ENCODE data around the gene FGF14. TPM values are rescaled to one million over a fixed set of nuclear protein-coding genes. Genes with fewer than 3 reads are reported as not detected.

Gene FGF14
- total and polyA plus RNA-seq, 2 donors (not counting 3 experiments of a cell fraction or from before 2014, with no cell fraction given): not detected

GRCh38 chr13:101869553-101869952 lies 532.3 kb downstream of the FGF14 start:
- no peaks in the 10 kb centered on the region for H3K27me3 ChIP-seq (ENCODE audit: control insufficient read depth in 2 of 2, insufficient read depth in 2 of 2, low read length in 2 of 2)
- no peak overlapping the region for H2AFZ ChIP-seq (ENCODE audit: low read depth, low read length)
- dilution Hi-C loops (cut with MboI; ENCODE audit: extremely low pct_ligation_motif_present, low sequenced_read_pairs) (no loop called here), intact Hi-C loops (cut with micrococcal nuclease) (no loop called here)
- FAIRE-seq (no peak), DNase-seq (ENCODE audit: low read depth, low spot score) (no peak)
- no peak overlapping the region for H3K4me3 ChIP-seq (replicated peaks in 1 of 3; ENCODE audit: insufficient read depth in 1 of 3, low read depth in 1 of 3, low read length in 3 of 3)
- ChIA-PET POLR2A (no interaction called here), CTCF (no interaction called here)
- no peaks in the 10 kb centered on the region for H3K9me1 ChIP-seq (replicated peaks; ENCODE audit: control insufficient read depth, extremely low read depth, insufficient read depth, low read length)
- H3K79me2 ChIP-seq (ENCODE audit: control insufficient read depth, insufficient read depth, low read length): no peaks in the 10 kb centered on the region
- H4K20me1 ChIP-seq (replicated peaks; ENCODE audit: control insufficient read depth, extremely low read depth, insufficient read depth, low read length): no peaks in the 10 kb centered on the region
- H3K27ac ChIP-seq (ENCODE audit: insufficient read depth, low read depth, low read length): no peak overlapping the region
- no peaks in the 10 kb centered on the region for H3K9me3 ChIP-seq (replicated peaks; ENCODE audit: control insufficient read depth, insufficient read depth, low read length)
- no peak overlapping the region for H3K9ac ChIP-seq (replicated peaks; ENCODE audit: extremely low read depth, insufficient read depth, low read length)
- H3K36me3 ChIP-seq (ENCODE audit: control insufficient read depth in 2 of 2, extremely low read depth in 1 of 2, insufficient read depth in 2 of 2, low read length in 2 of 2): no peaks in the 10 kb centered on the region
- no peak overlapping the region for H3K4me2 ChIP-seq (ENCODE audit: insufficient read depth, low read length)
- no peaks in the 10 kb centered on the region for H3K4me1 ChIP-seq (ENCODE audit: control insufficient read depth, extremely low read depth, insufficient read depth, low read length)
- BruUV-seq (replicated peaks): no TSS peak
- TF ChIP-seq FOS (IDR thresholded peaks at IDR 0.05; ENCODE audit: borderline replicate concordance, insufficient read depth, low read length) (no peak), EZH2 (IDR thresholded peaks at IDR 0.05; ENCODE audit: borderline replicate concordance, low read depth, low read length, severe bottlenecking) (no peak), MAX (IDR thresholded peaks at IDR 0.05; ENCODE audit: insufficient read depth, insufficient read length) (no peak), MYC (IDR thresholded peaks at IDR 0.05; ENCODE audit: low read depth, low read length) (no peak)

DNA sequence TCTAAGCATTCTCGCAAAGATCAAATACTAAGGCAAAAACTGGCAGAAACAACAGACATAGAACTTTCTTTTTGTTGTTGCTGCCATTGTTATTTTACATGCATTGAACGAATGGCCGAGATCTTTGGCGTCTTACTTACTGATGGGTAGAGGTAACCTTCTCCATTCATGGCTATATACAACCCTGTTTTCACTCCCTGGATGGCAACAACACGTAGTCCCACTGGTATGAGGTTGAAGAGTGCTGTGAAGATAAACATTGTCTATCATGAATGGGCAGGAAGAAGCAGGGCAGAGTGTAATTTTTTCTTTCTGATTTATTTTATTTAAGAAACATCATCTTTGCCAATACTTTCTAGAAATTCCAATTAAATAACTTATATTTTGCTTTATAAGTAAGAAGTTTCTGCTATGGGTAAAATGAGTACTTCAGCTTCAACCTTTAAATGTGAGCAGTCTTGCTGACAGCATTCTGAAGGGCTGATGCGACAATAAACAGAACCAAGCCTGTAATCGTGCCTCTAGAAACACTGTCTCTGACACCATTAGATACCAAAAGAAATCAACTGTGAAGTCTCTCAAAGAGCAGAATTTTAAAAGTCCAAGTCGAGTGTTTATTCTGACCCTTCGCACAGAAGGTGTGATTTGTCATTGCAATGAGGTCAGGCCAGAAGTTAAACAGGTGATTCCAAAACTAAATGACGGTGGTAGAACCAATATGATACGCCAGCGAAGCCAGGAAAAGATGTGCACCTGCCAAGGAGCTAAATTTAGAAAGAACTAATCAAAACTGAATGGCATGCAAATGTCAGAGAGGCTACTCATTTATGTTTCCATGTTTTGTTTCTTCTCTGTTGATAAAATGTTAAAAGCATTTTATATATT lies 533.0 kb downstream of the FGF14 start:
- no peaks in the 10 kb centered on the region for H3K9me3 ChIP-seq (replicated peaks; ENCODE audit: control insufficient read depth, insufficient read depth, low read length)
- TF ChIP-seq POLR2AphosphoS5 (IDR thresholded peaks at IDR 0.05; ENCODE audit: insufficient read depth, low read depth, low read length) (no peak), JUN (IDR thresholded peaks at IDR 0.05; ENCODE audit: borderline replicate concordance, insufficient read depth, insufficient read length, low read depth) (no peak), CTCF (IDR thresholded peaks at IDR 0.05; ENCODE audit: extremely low read depth in 1 of 2, insufficient read depth in 1 of 2, low read depth in 1 of 2, low read length in 2 of 2) (no peak), MAX (IDR thresholded peaks at IDR 0.05; ENCODE audit: insufficient read depth, insufficient read length) (no peak), GATA2 (IDR thresholded peaks at IDR 0.05; ENCODE audit: insufficient read depth, insufficient read length, low read depth, low read length) (no peak), MYC (IDR thresholded peaks at IDR 0.05; ENCODE audit: low read depth, low read length) (no peak), EZH2 (IDR thresholded peaks at IDR 0.05; ENCODE audit: borderline replicate concordance, low read depth, low read length, severe bottlenecking) (no peak), POLR2A (IDR thresholded peaks at IDR 0.05; ENCODE audit: low read depth, low read length) (no peak), FOS (IDR thresholded peaks at IDR 0.05; ENCODE audit: borderline replicate concordance, insufficient read depth, low read length) (no peak)
- H3K79me2 ChIP-seq (ENCODE audit: control insufficient read depth, insufficient read depth, low read length): no peaks in the 10 kb centered on the region
- H2AFZ ChIP-seq (ENCODE audit: low read depth, low read length): no peak overlapping the region
- DNase-seq (ENCODE audit: low read depth, low spot score) (no peak), FAIRE-seq (peak; percentile 4)
- no peak overlapping the region for H3K4me2 ChIP-seq (ENCODE audit: insufficient read depth, low read length)
- no peaks in the 10 kb centered on the region for H3K36me3 ChIP-seq (ENCODE audit: control insufficient read depth in 2 of 2, extremely low read depth in 1 of 2, insufficient read depth in 2 of 2, low read length in 2 of 2)
- H3K4me1 ChIP-seq (ENCODE audit: control insufficient read depth, extremely low read depth, insufficient read depth, low read length): no peaks in the 10 kb centered on the region
- ChIA-PET CTCF (no interaction called here), POLR2A (no interaction called here)
- no peak overlapping the region for H3K4me3 ChIP-seq (replicated peaks in 1 of 3; ENCODE audit: insufficient read depth in 1 of 3, low read depth in 1 of 3, low read length in 3 of 3)
- dilution Hi-C loops (cut with MboI; ENCODE audit: extremely low pct_ligation_motif_present, low sequenced_read_pairs): no loop called here
- no peak overlapping the region for H3K27ac ChIP-seq (ENCODE audit: insufficient read depth, low read depth, low read length)
- BruUV-seq (replicated peaks): no TSS peak
- H3K9ac ChIP-seq (replicated peaks; ENCODE audit: extremely low read depth, insufficient read depth, low read length): no peak overlapping the region
- H4K20me1 ChIP-seq (replicated peaks; ENCODE audit: control insufficient read depth, extremely low read depth, insufficient read depth, low read length): no peaks in the 10 kb centered on the region
- intact Hi-C loops (cut with micrococcal nuclease): no loop called here
- no peaks in the 10 kb centered on the region for H3K9me1 ChIP-seq (replicated peaks; ENCODE audit: control insufficient read depth, extremely low read depth, insufficient read depth, low read length)
- H3K27me3 ChIP-seq (ENCODE audit: control insufficient read depth in 2 of 2, insufficient read depth in 2 of 2, low read length in 2 of 2): no peaks in the 10 kb centered on the region
